NK-92 treated with Interleukin-12 subunit alpha and Interleukin-12 subunit beta, amount 100 ng/mL, for 24 hours (cell line): ENCODE data around the gene NRP1.

Experiments
- DNase-seq: peaks from one replicate; lab custom pipeline; 2025; lab: John Stamatoyannopoulos, UW

The NRP1 gene

GRCh38 chr10:33260403-33261149 is 73.9 kb downstream of the NRP1 start:
- no peak for DNase-seq

DNA sequence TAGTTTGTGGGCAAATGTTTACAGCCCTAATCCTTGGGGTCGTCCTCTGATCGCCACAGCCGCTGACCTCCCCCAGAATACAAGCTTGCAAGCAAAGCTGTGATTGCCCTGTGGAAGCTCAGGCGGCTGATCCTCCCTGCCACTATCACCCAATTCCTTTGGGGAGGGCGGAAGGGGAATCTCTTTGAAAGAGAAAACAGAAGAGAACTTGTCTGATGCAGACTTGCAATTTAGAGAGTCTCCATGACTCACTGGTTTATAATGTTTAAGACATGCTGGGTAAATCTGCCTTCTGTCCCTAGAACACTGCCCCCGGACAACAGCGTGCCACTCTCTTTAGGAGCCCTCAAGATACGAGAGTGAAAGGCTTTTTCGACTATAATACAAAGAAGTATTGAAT is 75.5 kb downstream of the NRP1 start:
- DNase-seq, result no peak

- DNase-seq, result no peak
Observed at GRCh38 chr10:33257439-33258080, 76.9 kb downstream of the NRP1 start.

DNA sequence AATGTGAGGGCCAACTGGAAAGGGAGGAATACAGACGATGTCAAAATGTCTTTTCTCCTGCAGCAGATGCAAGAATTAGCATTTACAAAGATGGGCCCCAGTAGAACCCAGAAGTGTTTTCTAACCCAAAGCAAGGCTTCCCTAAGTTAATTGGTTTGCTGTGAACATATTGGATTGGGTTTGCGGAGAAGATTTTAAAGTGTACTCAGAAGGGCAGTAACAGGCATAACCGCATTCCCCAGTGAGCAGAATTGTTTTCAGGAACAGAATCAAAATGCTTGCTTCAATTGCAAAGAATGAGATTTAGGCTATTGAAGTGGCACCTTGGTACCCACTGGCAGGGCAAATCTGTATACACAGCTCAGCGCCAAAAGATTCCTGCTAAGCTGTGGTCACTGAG is 78.0 kb downstream of the NRP1 start:
- DNase-seq, result no peak

DNA sequence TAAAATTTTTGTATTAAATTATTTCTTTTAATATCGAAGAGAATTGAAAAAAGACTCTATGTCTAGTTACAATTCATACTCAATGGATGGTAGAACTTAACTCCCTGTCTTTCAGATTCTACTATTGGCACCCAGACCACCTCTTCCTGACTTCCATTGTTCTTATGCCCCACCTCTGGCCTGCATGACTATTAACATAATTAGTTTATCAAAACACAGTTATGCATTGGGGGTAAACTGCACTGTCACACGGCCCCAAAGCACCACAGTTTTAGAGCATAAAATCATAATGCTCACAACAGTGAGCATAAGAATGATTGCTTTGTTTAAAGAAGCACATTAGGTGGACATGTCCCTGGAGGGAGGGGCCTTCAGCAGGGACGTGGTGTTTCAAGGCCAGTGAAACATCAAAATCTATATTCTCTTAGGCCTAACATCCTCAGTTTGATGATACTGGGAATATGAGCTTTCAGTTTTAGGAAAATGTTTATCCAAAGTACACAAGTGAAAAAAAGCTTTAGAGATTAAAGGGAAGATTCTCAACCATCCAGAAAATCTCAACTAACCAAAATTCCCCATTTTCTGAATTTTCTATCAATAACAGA is 79.8 kb downstream of the NRP1 start:
- DNase-seq, result no peak

DNA sequence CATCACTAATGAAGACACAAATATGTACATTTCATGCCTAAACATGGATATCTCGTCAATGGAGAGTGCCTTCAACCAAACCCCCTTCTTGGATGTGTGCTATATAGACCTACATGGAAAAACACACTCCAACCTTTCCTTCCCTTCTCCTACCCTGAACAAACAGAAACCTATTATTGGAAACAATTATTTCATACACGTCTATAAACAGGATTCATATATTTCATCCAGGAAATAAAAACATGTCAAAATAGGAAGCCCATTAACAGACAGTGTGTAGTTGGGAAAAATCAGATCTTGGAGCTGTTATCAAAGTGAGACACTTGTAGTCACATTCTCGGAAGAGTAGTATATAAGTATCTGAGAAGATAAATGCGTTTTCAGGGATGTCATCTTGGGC is 81.1 kb downstream of the NRP1 start:
- DNase-seq, result no peak

DNA sequence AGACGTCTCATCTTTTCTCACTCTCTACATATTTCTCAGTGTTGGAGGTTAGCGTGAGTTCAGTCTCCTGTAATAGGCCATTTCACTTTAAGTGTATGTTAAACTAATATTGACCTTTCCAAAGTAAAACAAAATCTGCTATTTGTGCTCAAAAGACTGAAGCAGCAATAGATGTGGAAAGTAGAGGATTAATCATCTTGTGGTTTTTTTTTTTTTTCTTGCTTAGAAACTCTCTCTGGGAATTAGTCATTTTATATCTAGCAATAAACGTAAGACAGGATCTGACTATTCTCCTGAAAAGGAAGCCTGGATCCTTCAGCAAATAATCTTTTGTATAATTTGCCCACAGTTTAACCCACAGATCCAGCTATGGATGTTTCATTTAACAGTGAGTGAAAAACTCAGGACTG is 81.7 kb downstream of the NRP1 start:
- no peak for DNase-seq

DNA sequence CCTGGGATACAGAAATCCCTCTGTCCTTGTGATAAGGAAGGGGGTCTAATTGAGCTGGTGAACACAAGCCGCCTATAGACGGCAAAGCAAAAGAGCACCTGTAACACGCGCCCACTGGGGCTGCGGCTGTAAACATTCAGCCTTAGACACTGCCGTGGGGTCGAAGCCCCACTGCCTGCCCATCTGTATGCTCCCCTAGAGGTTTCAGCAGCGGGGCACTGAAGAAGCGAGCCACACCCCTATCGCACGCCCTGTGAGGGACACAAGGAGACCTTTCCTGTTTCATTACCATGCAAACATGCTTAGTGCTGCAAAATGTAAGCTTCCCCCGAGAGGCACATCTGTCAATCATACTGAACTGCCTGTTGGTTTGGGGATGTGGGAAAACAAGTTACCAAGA is 82.1 kb downstream of the NRP1 start:
- DNase-seq, result no peak

DNA sequence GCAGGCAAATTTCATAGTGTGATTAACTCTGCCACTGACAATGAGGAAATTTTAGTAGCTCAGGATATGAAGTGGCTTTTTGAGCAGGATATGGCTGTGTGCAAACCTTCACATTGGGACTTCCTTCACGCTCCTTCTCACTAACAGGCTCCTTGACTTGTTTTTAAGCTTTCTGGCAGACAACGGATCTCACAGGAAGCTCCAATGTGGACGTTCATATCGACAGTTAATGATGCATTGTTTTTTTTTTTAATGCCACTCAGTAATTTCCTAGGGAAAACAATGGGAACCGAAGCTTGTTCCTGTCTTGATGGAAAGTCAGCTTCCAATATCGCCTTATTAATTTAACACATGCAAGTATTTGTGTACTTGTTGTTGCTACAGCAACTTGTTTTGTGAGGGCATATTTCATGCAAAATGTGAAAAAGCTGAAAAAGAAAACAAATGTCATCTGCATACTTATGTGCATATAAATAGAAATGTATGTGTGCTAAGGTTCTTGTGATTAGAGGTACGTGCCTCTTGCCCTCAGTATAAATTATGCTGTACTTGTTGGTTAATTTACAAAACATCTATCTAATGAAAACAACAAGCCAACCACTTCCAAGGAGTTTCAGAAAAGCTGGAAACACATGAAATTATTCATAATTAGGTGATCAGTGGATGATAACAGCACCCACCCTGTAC is 84.7 kb downstream of the NRP1 start:
- DNase-seq, result no peak

DNA sequence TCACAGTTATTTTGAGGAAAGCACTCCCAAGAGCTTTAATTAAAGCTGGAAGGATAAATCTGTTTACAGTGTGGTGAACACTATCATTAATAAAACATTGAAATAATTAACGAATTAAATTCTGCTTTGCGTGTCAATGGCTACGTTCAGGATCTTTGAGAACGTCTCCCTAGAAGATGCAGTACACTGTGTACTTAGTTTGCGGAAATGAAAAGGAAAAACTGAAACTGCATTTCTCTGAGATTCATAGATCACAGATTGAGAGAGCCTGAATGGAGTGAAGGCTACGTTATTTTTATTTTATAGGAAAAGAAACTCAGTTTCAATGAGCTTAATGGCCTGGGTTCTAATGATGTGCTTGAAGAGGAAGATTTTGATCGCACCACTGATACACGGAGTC is 85.3 kb downstream of the NRP1 start:
- no peak for DNase-seq

GRCh38 chr10:33248638-33249037 is 85.8 kb downstream of the NRP1 start:
- no peak for DNase-seq

DNA sequence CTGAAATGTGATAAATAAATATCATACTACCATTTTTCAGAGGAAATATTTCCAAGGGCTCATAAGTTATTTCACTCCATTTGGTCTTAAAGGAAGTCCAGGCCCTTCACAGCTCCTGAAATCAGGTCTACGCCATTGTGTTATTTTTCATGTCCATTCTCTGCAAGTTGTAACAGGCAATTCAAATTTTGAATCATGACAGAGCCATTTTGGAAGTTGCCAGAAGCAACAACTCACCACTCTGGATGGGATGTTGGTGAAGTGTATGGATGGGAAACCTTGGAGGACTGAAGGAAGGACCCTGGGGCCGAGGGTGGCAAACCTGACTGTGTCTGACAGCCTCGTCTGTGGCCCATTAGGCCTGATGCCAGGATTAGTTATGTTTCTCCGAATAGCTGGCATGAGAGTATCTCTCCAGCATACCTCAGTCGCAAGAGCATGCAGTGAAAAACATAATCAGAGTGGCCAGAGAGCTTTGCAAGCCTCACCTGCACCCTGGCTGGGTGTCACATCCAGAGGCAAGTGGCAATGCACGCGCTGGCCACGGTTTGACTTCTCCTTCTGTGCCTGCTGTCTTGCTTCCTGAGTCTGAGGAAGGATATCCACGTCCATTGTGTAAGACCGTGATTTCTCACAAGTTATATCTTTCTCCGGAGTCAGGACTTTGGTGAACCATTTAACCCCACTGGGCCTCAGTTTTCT is 87.1 kb downstream of the NRP1 start:
- no peak for DNase-seq

- no peak for DNase-seq
Observed at GRCh38 chr10:33245343-33245742, 89.1 kb downstream of the NRP1 start.

DNA sequence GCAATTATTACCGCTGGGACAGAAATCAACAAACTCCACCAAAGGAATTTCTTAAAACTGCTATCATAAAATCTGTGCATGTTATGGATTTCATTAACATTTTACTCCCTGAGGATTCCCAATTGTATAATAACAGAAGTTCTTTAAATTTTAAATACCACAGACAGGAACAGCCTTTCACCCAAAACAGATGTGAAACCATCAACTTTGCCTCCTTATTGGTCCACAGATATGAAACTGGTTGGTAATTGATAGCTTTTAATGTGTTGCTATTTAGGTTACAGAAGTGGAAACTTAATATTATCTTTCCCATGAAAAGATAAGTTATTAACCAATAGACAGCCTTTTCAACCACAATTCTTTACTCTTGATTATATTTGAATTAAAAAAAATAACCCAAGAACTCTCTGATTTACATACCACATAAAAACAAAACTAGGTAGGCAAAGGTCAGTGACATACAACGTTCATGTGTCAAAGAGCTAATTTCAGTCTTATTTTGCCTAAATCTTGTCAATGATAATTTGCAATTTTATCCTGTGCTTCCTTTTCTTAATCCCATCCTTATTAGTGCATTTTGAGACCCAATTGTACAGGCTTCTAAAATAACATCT is 90.0 kb downstream of the NRP1 start:
- no peak for DNase-seq

DNA sequence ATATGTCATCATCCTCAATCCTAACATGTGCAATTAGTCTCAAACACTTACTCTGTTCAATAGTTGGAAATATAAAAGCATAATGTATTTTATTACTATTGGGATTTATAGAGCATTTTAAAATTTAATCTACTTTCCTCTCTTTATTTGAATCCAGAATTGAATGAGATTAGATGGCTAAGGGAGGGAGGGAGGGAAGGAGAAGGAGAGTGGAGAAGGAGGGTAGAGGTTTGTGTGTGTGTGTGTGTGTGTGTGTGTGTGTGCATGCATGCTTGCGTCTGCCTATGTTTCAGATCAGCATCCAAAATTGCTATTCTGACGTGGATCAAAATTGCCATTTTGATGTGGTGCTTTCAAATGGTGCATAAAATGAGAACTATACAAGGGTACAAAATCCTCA is 90.8 kb downstream of the NRP1 start:
- no peak for DNase-seq

- no peak for DNase-seq
Observed at GRCh38 chr10:33242931-33243330, 91.5 kb downstream of the NRP1 start.

DNA sequence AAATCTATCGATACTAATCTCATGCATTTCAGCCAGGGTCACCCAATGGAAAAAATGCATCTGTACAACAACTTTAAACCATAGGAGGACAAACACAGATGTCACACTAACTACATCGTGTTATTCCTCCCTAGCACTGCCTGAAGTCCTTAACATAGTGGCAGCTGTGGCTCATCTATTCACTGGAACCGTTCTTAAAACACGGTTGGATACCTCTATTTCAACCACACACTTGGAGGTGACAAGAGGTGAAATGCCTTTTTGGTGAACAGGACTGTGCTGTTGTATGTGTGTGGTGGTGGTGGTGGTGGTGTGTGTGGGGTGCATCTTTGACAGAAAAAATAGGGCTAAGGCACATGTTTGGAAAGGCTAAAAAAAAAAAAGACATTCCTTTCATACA is 93.1 kb downstream of the NRP1 start:
- DNase-seq, result no peak

DNA sequence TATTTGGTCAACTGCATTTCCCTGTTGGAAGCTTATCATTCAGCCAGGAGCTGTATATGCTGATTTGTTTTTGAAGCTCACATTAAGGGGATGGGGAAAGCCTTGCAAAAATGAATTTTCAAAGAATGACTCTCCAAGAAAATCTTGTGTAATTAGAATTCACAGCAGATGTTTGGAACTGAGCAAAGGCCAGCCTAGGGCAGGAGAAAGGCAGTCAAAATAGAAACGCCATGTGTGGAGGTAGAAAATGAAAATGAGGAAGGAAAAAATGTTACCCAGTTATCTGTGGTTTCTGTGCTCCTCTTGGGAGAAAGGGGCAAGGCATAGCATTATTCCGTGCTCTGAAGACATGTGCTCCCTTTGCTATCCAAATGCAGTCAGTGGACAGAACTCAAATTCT is 93.5 kb downstream of the NRP1 start:
- DNase-seq, result no peak

GRCh38 chr10:33240258-33240657 is 94.2 kb downstream of the NRP1 start:
- no peak for DNase-seq

DNA sequence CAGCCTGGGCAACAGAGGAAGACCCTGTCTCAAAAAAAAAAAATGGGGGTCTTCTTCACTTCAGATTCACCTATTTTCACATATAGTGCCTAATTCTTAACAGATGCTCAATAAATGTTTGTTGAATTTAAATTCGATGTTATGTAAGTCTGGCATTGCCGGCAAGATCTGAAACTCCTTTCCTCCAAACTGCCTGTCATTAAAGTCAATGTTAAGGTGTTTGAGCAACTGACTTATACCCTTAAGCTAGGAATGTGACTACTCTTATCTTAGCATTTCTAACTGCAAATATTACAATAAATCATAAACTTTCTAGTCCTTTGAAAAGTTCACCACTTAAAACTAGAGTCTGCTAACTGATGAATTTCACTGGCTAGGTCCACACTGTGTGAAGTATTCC is 95.2 kb downstream of the NRP1 start:
- no peak for DNase-seq

DNA sequence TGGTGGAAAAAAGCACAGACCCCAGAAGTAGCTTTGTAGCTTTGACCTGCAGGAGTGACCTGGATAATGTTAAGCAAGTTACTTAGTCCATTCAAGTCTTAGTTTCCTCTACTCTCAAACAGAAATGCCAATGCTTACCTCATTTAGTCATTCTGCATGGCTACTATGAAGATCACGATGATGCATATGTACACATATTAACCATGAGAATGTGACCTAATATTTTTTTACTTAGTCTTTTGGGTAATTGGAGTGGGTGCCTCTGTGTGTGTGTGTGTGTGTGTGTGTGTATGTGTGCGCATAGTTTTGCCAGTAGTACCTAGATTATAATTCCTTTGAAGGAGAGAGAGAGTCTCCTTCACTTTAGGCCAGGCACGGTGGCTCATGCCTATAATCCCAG is 95.8 kb downstream of the NRP1 start:
- no peak for DNase-seq
